Panc1 (cell line): ENCODE results near the gene MTHFD1L.
"Not testable (repeated sequence)": the region's sequence is repeated elsewhere in the genome, so short reads cannot be mapped to it uniquely, and the experiment has no call there.

ENCODE experiments used
- TF ChIP-seq, protein P1 (sequence below): fragments of 450-650 bp; IDR thresholded peaks from 2 replicates; pipeline ENCODE4 v1.5.1; 2017; ENCODE audit warnings: mild to moderate bottlenecking
- TF ChIP-seq, protein P2 (sequence below), 2 experiments: IDR thresholded peaks; 2 replicates each; pipeline ENCODE4 v1.6.1; 2011 to 2012; ENCODE audit warnings: low read depth in 2 of 2, control low read depth in 1 of 2, low read length in 1 of 2, mild to moderate bottlenecking in 1 of 2, moderate library complexity in 1 of 2; ENCODE audit not compliant: insufficient read depth in 1 of 2

DNA sequence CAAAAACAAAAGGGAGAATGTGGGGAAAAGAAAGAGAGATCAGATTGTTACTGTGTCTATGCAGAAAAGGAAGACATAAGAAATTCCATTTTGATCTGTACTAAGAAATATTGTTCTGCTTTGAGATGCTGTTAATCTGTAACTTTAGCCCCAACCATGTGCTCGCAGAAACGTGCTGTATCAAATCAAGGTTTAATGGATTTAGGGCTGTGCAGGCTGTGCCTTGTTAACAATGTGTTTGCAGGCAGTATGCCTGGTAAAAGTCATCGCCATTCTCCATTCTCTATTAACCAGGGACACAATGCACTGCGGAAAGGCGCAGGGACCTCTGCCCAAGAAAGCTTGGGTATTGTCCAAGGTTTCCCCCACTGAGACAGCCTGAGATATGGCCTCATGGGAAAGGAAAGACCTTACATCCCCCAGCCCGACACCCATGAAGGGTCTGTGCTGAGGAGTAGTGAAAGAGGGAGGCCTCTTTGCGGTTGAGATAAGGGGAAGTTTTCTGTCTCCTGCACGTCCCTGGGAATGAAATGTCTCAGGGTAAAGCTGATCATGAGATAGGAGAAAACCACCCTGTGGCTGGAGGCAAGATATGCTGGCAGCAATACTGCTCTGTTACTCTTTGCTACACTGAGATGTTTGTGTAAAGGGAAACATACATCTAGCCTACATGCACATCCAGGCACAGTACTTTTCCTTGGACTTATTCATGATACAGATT, 3.9 kb upstream of the MTHFD1L start:
- TF ChIP-seq, protein P1, sequence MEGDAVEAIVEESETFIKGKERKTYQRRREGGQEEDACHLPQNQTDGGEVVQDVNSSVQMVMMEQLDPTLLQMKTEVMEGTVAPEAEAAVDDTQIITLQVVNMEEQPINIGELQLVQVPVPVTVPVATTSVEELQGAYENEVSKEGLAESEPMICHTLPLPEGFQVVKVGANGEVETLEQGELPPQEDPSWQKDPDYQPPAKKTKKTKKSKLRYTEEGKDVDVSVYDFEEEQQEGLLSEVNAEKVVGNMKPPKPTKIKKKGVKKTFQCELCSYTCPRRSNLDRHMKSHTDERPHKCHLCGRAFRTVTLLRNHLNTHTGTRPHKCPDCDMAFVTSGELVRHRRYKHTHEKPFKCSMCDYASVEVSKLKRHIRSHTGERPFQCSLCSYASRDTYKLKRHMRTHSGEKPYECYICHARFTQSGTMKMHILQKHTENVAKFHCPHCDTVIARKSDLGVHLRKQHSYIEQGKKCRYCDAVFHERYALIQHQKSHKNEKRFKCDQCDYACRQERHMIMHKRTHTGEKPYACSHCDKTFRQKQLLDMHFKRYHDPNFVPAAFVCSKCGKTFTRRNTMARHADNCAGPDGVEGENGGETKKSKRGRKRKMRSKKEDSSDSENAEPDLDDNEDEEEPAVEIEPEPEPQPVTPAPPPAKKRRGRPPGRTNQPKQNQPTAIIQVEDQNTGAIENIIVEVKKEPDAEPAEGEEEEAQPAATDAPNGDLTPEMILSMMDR: not testable (repeated sequence)
- TF ChIP-seq, protein P2, sequence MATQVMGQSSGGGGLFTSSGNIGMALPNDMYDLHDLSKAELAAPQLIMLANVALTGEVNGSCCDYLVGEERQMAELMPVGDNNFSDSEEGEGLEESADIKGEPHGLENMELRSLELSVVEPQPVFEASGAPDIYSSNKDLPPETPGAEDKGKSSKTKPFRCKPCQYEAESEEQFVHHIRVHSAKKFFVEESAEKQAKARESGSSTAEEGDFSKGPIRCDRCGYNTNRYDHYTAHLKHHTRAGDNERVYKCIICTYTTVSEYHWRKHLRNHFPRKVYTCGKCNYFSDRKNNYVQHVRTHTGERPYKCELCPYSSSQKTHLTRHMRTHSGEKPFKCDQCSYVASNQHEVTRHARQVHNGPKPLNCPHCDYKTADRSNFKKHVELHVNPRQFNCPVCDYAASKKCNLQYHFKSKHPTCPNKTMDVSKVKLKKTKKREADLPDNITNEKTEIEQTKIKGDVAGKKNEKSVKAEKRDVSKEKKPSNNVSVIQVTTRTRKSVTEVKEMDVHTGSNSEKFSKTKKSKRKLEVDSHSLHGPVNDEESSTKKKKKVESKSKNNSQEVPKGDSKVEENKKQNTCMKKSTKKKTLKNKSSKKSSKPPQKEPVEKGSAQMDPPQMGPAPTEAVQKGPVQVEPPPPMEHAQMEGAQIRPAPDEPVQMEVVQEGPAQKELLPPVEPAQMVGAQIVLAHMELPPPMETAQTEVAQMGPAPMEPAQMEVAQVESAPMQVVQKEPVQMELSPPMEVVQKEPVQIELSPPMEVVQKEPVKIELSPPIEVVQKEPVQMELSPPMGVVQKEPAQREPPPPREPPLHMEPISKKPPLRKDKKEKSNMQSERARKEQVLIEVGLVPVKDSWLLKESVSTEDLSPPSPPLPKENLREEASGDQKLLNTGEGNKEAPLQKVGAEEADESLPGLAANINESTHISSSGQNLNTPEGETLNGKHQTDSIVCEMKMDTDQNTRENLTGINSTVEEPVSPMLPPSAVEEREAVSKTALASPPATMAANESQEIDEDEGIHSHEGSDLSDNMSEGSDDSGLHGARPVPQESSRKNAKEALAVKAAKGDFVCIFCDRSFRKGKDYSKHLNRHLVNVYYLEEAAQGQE (IDR thresholded peaks at IDR 0.05; ENCODE audit: insufficient read depth in 1 of 2, low read depth in 2 of 2, low read length in 1 of 2): not testable (repeated sequence)
